IMR-90 (cell line): ENCODE measurements around the gene B9D1. TPM values are rescaled to one million over a fixed set of nuclear protein-coding genes. Genes with fewer than 3 reads are reported as not detected.

Source experiments
- ATAC-seq: fragments of 200-7000 bp; cut with Tn5 transposase; 2 replicates; pipeline ENCODE4 v1.9.1; 2020; ENCODE audit warnings: low read depth, mild to moderate bottlenecking, moderate library complexity
- BruUV-seq: library from RNA; stranded (reverse); fragments of 400-500 nt; replicated peaks from 2 replicates; lab custom pipeline; 2021; lab: Mats Ljungman, UMichigan
- CTCF ChIA-PET: fragments of 300-600 bp; formaldehyde crosslinking; extraction: SDS; loops from one replicate; lab custom pipeline; 2021; ENCODE audit warnings: antibody characterized with exemption; lab: Yijun Ruan, JAX
- POLR2A ChIA-PET: fragments of 300-600 bp; sonication (Branson Sonifier 250); formaldehyde crosslinking; loops from one replicate; lab custom pipeline; 2022; ENCODE audit warnings: antibody characterized with exemption; ENCODE audit not compliant: unreplicated experiment; lab: Charles Lee
- DNase-seq: peaks from one replicate; pipeline ENCODE4 v3.0.0; 2013
- H2AFZ ChIP-seq: replicated peaks from 2 replicates; pipeline ENCODE3; 2013; ENCODE audit warnings: low read length, mild to moderate bottlenecking; ENCODE audit not compliant: poor library complexity
- H2AK5ac ChIP-seq: 2 replicates; pipeline ENCODE4 v1.6.1; 2013; ENCODE audit warnings: low read depth, low read length, inconsistent platforms
- H2AK9ac ChIP-seq: replicated peaks from 2 replicates; pipeline ENCODE3; 2013; ENCODE audit warnings: mild to moderate bottlenecking, low read depth, low read length, moderate library complexity; ENCODE audit not compliant: poor library complexity
- H2BK120ac ChIP-seq: 2 replicates; pipeline ENCODE4 v1.6.1; 2013; ENCODE audit warnings: low read depth, low read length, inconsistent platforms
- H2BK15ac ChIP-seq: 3 replicates; pipeline ENCODE4 v1.6.1; 2013; ENCODE audit warnings: low read depth, low read length, inconsistent platforms
- H2BK20ac ChIP-seq: 2 replicates; pipeline ENCODE4 v1.6.1; 2013; ENCODE audit warnings: low read depth, mild to moderate bottlenecking, inconsistent platforms, low read length, moderate library complexity
- H2BK5ac ChIP-seq: 2 replicates; pipeline ENCODE4 v1.6.1; 2013; ENCODE audit warnings: mild to moderate bottlenecking, low read depth, low read length, inconsistent platforms; ENCODE audit not compliant: poor library complexity, severe bottlenecking
- H3K14ac ChIP-seq: replicated peaks from 2 replicates; pipeline ENCODE4 v1.6.1; 2013; ENCODE audit warnings: low read depth, low read length, inconsistent platforms
- H3K18ac ChIP-seq: 2 replicates; pipeline ENCODE4 v1.6.1; 2013; ENCODE audit warnings: low read depth, low read length, control low read depth
- H3K23ac ChIP-seq: 2 replicates; pipeline ENCODE4 v1.6.1; 2013; ENCODE audit warnings: low read depth, low read length, inconsistent platforms
- H3K27ac ChIP-seq: 2 replicates; pipeline ENCODE4 v1.5.1; 2013; ENCODE audit warnings: mild to moderate bottlenecking, control low read depth, low read length; ENCODE audit not compliant: insufficient read depth
- H3K27me3 ChIP-seq: 2 replicates; pipeline ENCODE4 v1.6.1; 2013; ENCODE audit warnings: low read length; ENCODE audit not compliant: control insufficient read depth, insufficient read depth
- H3K36me3 ChIP-seq: 2 replicates; pipeline ENCODE4 v1.6.1; 2013; ENCODE audit warnings: low read length, mixed read lengths; ENCODE audit not compliant: control insufficient read depth, insufficient read depth
- H3K4ac ChIP-seq: 2 replicates; pipeline ENCODE4 v1.6.1; 2013; ENCODE audit warnings: low read depth, low read length, inconsistent platforms
- H3K4me1 ChIP-seq: 2 replicates; pipeline ENCODE4 v1.6.1; 2013; ENCODE audit warnings: low read length, mixed read lengths; ENCODE audit not compliant: control insufficient read depth, insufficient read depth
- H3K4me2 ChIP-seq: 2 replicates; pipeline ENCODE4 v1.6.1; 2013; ENCODE audit warnings: low read depth, mild to moderate bottlenecking, control low read depth, low read length, moderate library complexity
- H3K4me3 ChIP-seq: 2 replicates; pipeline ENCODE4 v1.5.1; 2013; ENCODE audit warnings: low read depth, mild to moderate bottlenecking, control low read depth, low read length, moderate library complexity; ENCODE audit not compliant: insufficient read depth
- H3K56ac ChIP-seq: 2 replicates; pipeline ENCODE4 v1.6.1; 2013; ENCODE audit warnings: low read length, inconsistent platforms; ENCODE audit not compliant: insufficient read depth; ENCODE audit errors: extremely low read depth
- H3K79me1 ChIP-seq, 2 experiments: 2 replicates each; pipeline ENCODE4 v1.6.1; 2013; ENCODE audit warnings: low read length in 2 of 2, inconsistent platforms in 1 of 2, low read depth in 1 of 2
- H3K9ac ChIP-seq: 2 replicates; pipeline ENCODE4 v1.6.1; 2013; ENCODE audit warnings: low read depth, low read length, control low read depth
- H3K9me1 ChIP-seq: 2 replicates; pipeline ENCODE4 v1.6.1; 2013; ENCODE audit warnings: low read length, inconsistent platforms; ENCODE audit not compliant: insufficient read depth
- H3K9me3 ChIP-seq: 2 replicates; pipeline ENCODE4 v1.6.1; 2013; ENCODE audit warnings: low read length; ENCODE audit not compliant: control insufficient read depth, insufficient read depth
- H4K20me1 ChIP-seq: 2 replicates; pipeline ENCODE4 v1.6.1; 2013; ENCODE audit warnings: low read length, inconsistent platforms; ENCODE audit not compliant: insufficient read depth
- H4K5ac ChIP-seq: 2 replicates; pipeline ENCODE4 v1.6.1; 2013; ENCODE audit warnings: mild to moderate bottlenecking, low read depth, low read length, control low read depth
- H4K8ac ChIP-seq, 2 experiments: 2 replicates each; pipeline ENCODE4 v1.6.1; 2013; ENCODE audit warnings: low read depth in 2 of 2, low read length in 2 of 2, control low read depth in 1 of 2, inconsistent platforms in 1 of 2
- H4K91ac ChIP-seq: 2 replicates; pipeline ENCODE4 v1.6.1; 2013; ENCODE audit warnings: low read depth, low read length, inconsistent platforms; ENCODE audit not compliant: insufficient read depth
- BHLHE40 ChIP-seq: fragments of 150-350 bp; IDR thresholded peaks from 2 replicates; pipeline ENCODE4 v1.6.1; 2016; ENCODE audit warnings: mild to moderate bottlenecking, low read depth, low read length
- MAZ ChIP-seq: IDR thresholded peaks from 2 replicates; pipeline ENCODE4 v1.6.1; 2012; ENCODE audit warnings: low read depth, mild to moderate bottlenecking, low read length, improper control_type of control experiment, moderate library complexity, borderline replicate concordance
- MXI1 ChIP-seq: IDR thresholded peaks from 2 replicates; pipeline ENCODE4 v1.6.1; 2012; ENCODE audit warnings: low read depth, mild to moderate bottlenecking, low read length, moderate library complexity, borderline replicate concordance
- NFE2L2 ChIP-seq: fragments of 150-350 bp; IDR thresholded peaks from 2 replicates; pipeline ENCODE4 v1.6.1; 2016; ENCODE audit warnings: low read depth, mild to moderate bottlenecking, low read length
- RAD21 ChIP-seq: IDR thresholded peaks from 2 replicates; pipeline ENCODE4 v1.6.1; 2012; ENCODE audit warnings: low read length, improper control_type of control experiment
- RCOR1 ChIP-seq: IDR thresholded peaks from 2 replicates; pipeline ENCODE4 v1.6.1; 2012; ENCODE audit warnings: mild to moderate bottlenecking, low read length, improper control_type of control experiment; ENCODE audit not compliant: insufficient replicate concordance
- SMC3 ChIP-seq: fragments of 150-350 bp; IDR thresholded peaks from 2 replicates; pipeline ENCODE4 v1.6.1; 2016; ENCODE audit warnings: low read depth, mild to moderate bottlenecking, antibody characterized with exemption, low read length, moderate library complexity
- WGBS, 2 experiments: methylation state at CpG; one replicate each; pipeline versions ENCODE4 v1.1.5 to v1.1.7; 2013; ENCODE audit warnings: missing lambda C conversion rate in 2 of 2; ENCODE audit not compliant: insufficient read length in 1 of 2; ENCODE audit errors: extremely low coverage in 2 of 2; 5-methylcytosine and 5-hydroxymethylcytosine counted together
- dilution Hi-C: fragments of 300-500 bp; cut with HindIII; formaldehyde crosslinking; loops from one replicate; pipeline ENCODE4 v1.14.3; 2018; ENCODE audit warnings: low sequenced_read_pairs; ENCODE audit not compliant: unreplicated experiment
- in situ Hi-C: fragments of 300-500 bp; cut with MboI; formaldehyde crosslinking; loops from 3 replicates; pipeline ENCODE4 v1.14.3; 2019; ENCODE audit warnings: low sequenced_read_pairs, inconsistent platforms, mixed read lengths
- intact Hi-C: fragments of 100-400 bp; cut with micrococcal nuclease; formaldehyde crosslinking; loops from 2 replicates; pipeline ENCODE4 v1.10.0; 2022
- polyA plus RNA-seq, 3 experiments: library from polyadenylated mRNA; depleted of rRNA; stranded (reverse); fragments of >200 nt; gene quantifications; 2 replicates each; pipeline ENCODE4 v1.2.3, GENCODE V29; 2012; ENCODE audit warnings: low replicate concordance in 1 of 3
- total RNA-seq: library from RNA; depleted of rRNA; stranded (reverse); fragments of >200 nt; gene quantifications from 2 replicates; pipeline ENCODE4 v1.2.3, GENCODE V29; 2012
- TF ChIP-seq, protein P1 (sequence below): fragments of 150-350 bp; IDR thresholded peaks from 2 replicates; pipeline ENCODE4 v1.6.1; 2017; ENCODE audit warnings: mild to moderate bottlenecking, antibody characterized with exemption, low read length, low read depth
- TF ChIP-seq, protein P2 (sequence below): conservative IDR thresholded peaks from 2 replicates; pipeline ENCODE4 v1.5.1; 2012; ENCODE audit warnings: mild to moderate bottlenecking, low read depth, low read length, improper control_type of control experiment

B9D1 gene
- total and polyA plus RNA-seq, 2 of the 4 experiments (the other 2 are of a cell fraction), result 42.5 to 43.8 TPM

DNA sequence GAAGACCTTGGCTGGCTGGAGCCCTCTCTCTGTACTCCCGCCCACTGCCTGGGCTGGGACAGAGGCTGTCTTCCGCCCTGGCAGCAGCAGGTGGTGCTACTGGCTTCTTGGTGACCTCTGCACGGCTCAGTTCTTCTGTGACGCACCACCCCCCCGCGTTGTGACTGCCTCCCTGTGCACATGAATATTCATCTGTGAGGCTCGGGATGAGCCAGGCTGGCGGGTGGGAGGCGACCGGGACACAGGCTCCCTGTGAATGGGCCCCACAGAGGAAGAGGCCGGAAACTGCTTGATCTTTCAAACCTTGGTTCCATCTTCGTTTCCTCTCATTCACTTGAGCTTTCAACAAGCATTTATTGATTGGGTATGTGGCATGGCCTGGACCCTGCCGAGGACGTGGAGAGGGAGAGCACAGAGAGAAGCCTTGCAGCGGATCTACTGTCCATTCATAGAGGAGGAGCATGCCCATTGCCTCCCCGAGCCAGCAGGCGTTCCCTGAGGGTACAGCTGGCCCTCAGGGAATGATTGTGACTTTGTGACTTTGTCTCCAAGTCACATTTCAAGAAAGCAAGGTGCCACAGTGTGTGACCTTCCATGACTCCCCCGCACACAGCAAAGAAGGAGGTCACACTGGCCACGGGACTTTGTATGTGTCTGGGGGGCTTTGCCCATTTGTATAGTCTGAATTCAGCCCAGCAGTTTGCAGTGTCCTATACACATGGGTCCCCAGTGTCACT, 45.0 kb downstream of the B9D1 start:
- Histone ChIP-seq H3K4me1 (peaks cover 6% of the 10 kb centered on the region), H3K23ac (no peak overlapping the region), H3K4ac (peak overlapping the region; percentile 65), H2BK120ac (peak overlapping the region; percentile 26), H3K4me2 (no peak overlapping the region), H2BK20ac (no peak overlapping the region), H3K36me3 (peaks cover 28% of the 10 kb centered on the region), H3K9me1 (peaks cover 10% of the 10 kb centered on the region), H4K8ac (no peak overlapping the region), H3K79me1 (peaks cover 5 to 40% of the 10 kb centered on the region in 2 experiments; a peak in 3 of 4 replicates), H3K4me3 (no peak overlapping the region), H4K5ac (no peak overlapping the region), H3K27me3 (no peaks in the 10 kb centered on the region), H3K27ac (no peak overlapping the region), H2AK5ac (peak overlapping the region; percentile 49; the same call in 1 of the 2 replicates), H4K20me1 (peaks cover 4% of the 10 kb centered on the region; the same call in 1 of the 2 replicates), H3K9ac (no peak overlapping the region), H3K18ac (no peak overlapping the region), H2BK15ac (no peak overlapping the region), H2AK9ac (peak overlapping the region; percentile 92), H2BK5ac (no peak overlapping the region), H2AFZ (peak overlapping the region; percentile 53), H3K56ac (no peak overlapping the region), H3K14ac (peak overlapping the region; percentile 48; the same call in 1 of the 2 replicates), H3K9me3 (no peaks in the 10 kb centered on the region), H4K91ac (peak overlapping the region; percentile 16; the same call in 1 of the 2 replicates)
- CTCF ChIA-PET, result no interaction called here
- POLR2A ChIA-PET, result no interaction called here
- TF ChIP-seq MXI1 (no peak), SMC3 (peak; percentile 24; the same call in 1 of the 2 replicates), MAZ (peak; percentile 51; the same call in 1 of the 2 replicates), RCOR1 (peak; percentile 49), BHLHE40 (peak; percentile 40; the same call in 1 of the 2 replicates), NFE2L2 (no peak), RAD21 (peak; percentile 58)
- TF ChIP-seq, protein P1, sequence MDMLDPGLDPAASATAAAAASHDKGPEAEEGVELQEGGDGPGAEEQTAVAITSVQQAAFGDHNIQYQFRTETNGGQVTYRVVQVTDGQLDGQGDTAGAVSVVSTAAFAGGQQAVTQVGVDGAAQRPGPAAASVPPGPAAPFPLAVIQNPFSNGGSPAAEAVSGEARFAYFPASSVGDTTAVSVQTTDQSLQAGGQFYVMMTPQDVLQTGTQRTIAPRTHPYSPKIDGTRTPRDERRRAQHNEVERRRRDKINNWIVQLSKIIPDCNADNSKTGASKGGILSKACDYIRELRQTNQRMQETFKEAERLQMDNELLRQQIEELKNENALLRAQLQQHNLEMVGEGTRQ, result no peak
- TF ChIP-seq, protein P2, sequence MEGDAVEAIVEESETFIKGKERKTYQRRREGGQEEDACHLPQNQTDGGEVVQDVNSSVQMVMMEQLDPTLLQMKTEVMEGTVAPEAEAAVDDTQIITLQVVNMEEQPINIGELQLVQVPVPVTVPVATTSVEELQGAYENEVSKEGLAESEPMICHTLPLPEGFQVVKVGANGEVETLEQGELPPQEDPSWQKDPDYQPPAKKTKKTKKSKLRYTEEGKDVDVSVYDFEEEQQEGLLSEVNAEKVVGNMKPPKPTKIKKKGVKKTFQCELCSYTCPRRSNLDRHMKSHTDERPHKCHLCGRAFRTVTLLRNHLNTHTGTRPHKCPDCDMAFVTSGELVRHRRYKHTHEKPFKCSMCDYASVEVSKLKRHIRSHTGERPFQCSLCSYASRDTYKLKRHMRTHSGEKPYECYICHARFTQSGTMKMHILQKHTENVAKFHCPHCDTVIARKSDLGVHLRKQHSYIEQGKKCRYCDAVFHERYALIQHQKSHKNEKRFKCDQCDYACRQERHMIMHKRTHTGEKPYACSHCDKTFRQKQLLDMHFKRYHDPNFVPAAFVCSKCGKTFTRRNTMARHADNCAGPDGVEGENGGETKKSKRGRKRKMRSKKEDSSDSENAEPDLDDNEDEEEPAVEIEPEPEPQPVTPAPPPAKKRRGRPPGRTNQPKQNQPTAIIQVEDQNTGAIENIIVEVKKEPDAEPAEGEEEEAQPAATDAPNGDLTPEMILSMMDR, result peak; percentile 47
- 42% methylated on average over 8 of the region's 19 CpGs; no CpG with 5 or more reads in 1 of the 2 experiments for WGBS, 2 experiments
- dilution Hi-C loops, result no loop called here
- in situ Hi-C loops, result no loop called here
- intact Hi-C loops, result no loop called here
- DNase-seq (peak; percentile 80), ATAC-seq (peak; percentile 89)
- BruUV-seq, result no TSS peak
